Lower lobe of right lung (tissue), 2 donors: ENCODE results near the gene BICD1. TPM values are rescaled to one million over a fixed set of nuclear protein-coding genes. Genes with fewer than 3 reads are reported as not detected.

Experiments
- ATAC-seq, 2 donors: fragments of 200-7000 bp; cut with Tn5 transposase; one replicate each; pipeline ENCODE4 v1.9.1; 2020 to 2022; ENCODE audit warnings: mild to moderate bottlenecking in 2 of 2, moderate library complexity in 2 of 2
- DNase-seq: peaks from one replicate; pipeline ENCODE4 v3.0.0-alpha.2; 2020
- H3K27ac ChIP-seq: fragments of 200-600 bp; one replicate; pipeline ENCODE4 v1.8.0; 2022
- H3K27me3 ChIP-seq: fragments of 200-600 bp; one replicate; pipeline ENCODE4 v1.8.0; 2022; ENCODE audit warnings: low read depth
- H3K36me3 ChIP-seq: fragments of 200-600 bp; one replicate; pipeline ENCODE4 v1.8.0; 2022; ENCODE audit warnings: mild to moderate bottlenecking
- H3K4me1 ChIP-seq: fragments of 200-600 bp; one replicate; pipeline ENCODE4 v1.8.0; 2022
- H3K4me3 ChIP-seq: fragments of 200-600 bp; one replicate; pipeline ENCODE4 v1.8.0; 2022; ENCODE audit warnings: mild to moderate bottlenecking
- H3K9me3 ChIP-seq: fragments of 200-600 bp; one replicate; pipeline ENCODE4 v1.8.0; 2022
- CTCF ChIP-seq: fragments of 200-600 bp; IDR thresholded peaks from one replicate; pipeline ENCODE4 v1.8.0; 2022; ENCODE audit warnings: antibody characterized with exemption, mild to moderate bottlenecking
- intact Hi-C: fragments of 100-400 bp; cut with DNase I; formaldehyde crosslinking; loops from one replicate; pipeline ENCODE4 v1.11.0; 2022
- total RNA-seq: library from RNA; stranded (reverse); fragmentation: NEBNext Ultra II Directional; extraction: Animal tissue kit (Norgen Biotek cat#: 25700); gene quantifications from one replicate; pipeline ENCODE4 v1.2.1, GENCODE V29; 2021
- donor health status: DM: no; HTN: yes; CAD: no; lungs with severe emphysema.

Gene BICD1
- total RNA-seq, 1 donor from 2014 or later: 11.0 TPM

GRCh38 chr12:32399370-32400113 is 292.9 kb downstream of the BICD1 start, which contains the start of gene FGD4:
FGD4 (plus strand) TSS chr12:32399558.
- peaks cover 4% of the 10 kb centered on the region for H3K27me3 ChIP-seq
- TF ChIP-seq CTCF: peak; percentile 58
- peak within 1 kb of the TSS; percentile 93 for H3K27ac ChIP-seq
- no peaks in the 10 kb centered on the region for H3K9me3 ChIP-seq
- no peaks in the 10 kb centered on the region for H3K36me3 ChIP-seq
- peak within 1 kb of the TSS; percentile 91 for H3K4me3 ChIP-seq
- intact Hi-C loops: no loop called here
- peaks cover 33% of the 10 kb centered on the region for H3K4me1 ChIP-seq
- ATAC-seq: peak; percentile 96 to 98
- DNase-seq: peak; percentile 95

GRCh38 chr12:32400114-32400672 is 293.5 kb downstream of the BICD1 start:
- peak overlapping the region; percentile 93 for H3K27ac ChIP-seq
- no peak for TF ChIP-seq CTCF
- ATAC-seq (peak; percentile 41 to 70), DNase-seq (no peak)
- H3K27me3 ChIP-seq: peaks cover 4% of the 10 kb centered on the region
- intact Hi-C loops: no loop called here
- H3K4me3 ChIP-seq: peak overlapping the region; percentile 91
- H3K9me3 ChIP-seq: no peaks in the 10 kb centered on the region
- H3K4me1 ChIP-seq: peaks cover 33% of the 10 kb centered on the region
- no peaks in the 10 kb centered on the region for H3K36me3 ChIP-seq

- DNase-seq (no peak), ATAC-seq (no peak)
- Histone ChIP-seq H3K4me3 (peak overlapping the region; percentile 91), H3K4me1 (peaks cover 33% of the 10 kb centered on the region), H3K36me3 (no peaks in the 10 kb centered on the region), H3K9me3 (no peaks in the 10 kb centered on the region), H3K27me3 (peaks cover 4% of the 10 kb centered on the region), H3K27ac (peak overlapping the region; percentile 93)
- TF ChIP-seq CTCF: no peak
- intact Hi-C loops: no loop called here
Observed at GRCh38 chr12:32400866-32401265, 294.2 kb downstream of the BICD1 start.

GRCh38 chr12:32402170-32402569 is 295.5 kb downstream of the BICD1 start:
- H3K4me3 ChIP-seq: no peak overlapping the region

GRCh38 chr12:32402946-32403345 is 296.3 kb downstream of the BICD1 start:
- H3K27ac ChIP-seq: no peak overlapping the region
- H3K9me3 ChIP-seq: no peaks in the 10 kb centered on the region

More at GRCh38 chr12:32402170-32402569, 295.5 kb downstream of the BICD1 start:
- H3K27me3 ChIP-seq: peaks cover 4% of the 10 kb centered on the region
- DNase-seq (no peak), ATAC-seq (no peak)
- H3K9me3 ChIP-seq: no peaks in the 10 kb centered on the region
- no peaks in the 10 kb centered on the region for H3K36me3 ChIP-seq
- peaks cover 33% of the 10 kb centered on the region for H3K4me1 ChIP-seq
- no peak for TF ChIP-seq CTCF
- no peak overlapping the region for H3K27ac ChIP-seq
- intact Hi-C loops: no loop called here

More at GRCh38 chr12:32402946-32403345, 296.3 kb downstream of the BICD1 start:
- Histone ChIP-seq H3K4me3 (no peak overlapping the region), H3K4me1 (peaks cover 33% of the 10 kb centered on the region), H3K27me3 (peaks cover 4% of the 10 kb centered on the region), H3K36me3 (no peaks in the 10 kb centered on the region)
- DNase-seq (no peak), ATAC-seq (no peak)
- intact Hi-C loops: no loop called here
- TF ChIP-seq CTCF: no peak
